ENCODE data around the gene KPRP.

KPRP gene

GRCh38 chr1:152795686-152796085 lies 37.9 kb downstream of the KPRP start:
- Histone ChIP-seq H3K27ac (ENCODE audit: extremely low read depth, low read depth, low read length) (no peak overlapping the region), H3K9me3 (ENCODE audit: control insufficient read depth, insufficient read depth, low read depth, low read length) (no peaks in the 10 kb centered on the region), H3K36me3 (ENCODE audit: control insufficient read depth in 2 of 2, insufficient read depth in 1 of 2, low read length in 2 of 2) (no peaks in the 10 kb centered on the region), H3K4me1 (ENCODE audit: control insufficient read depth, insufficient read depth, low read length) (no peaks in the 10 kb centered on the region), H3K4me3 (ENCODE audit: low read depth, low read length) (no peak overlapping the region)
- ChIA-PET POLR2A (no interaction called here), CTCF (no interaction called here)
- TF ChIP-seq ZXDB (tag by site-specific recombination; IDR thresholded peaks at IDR 0.05) (no peak), SCRT1 (tag by site-specific recombination; IDR thresholded peaks at IDR 0.05; ENCODE audit: borderline replicate concordance) (no peak), ZNF280D (tag by site-specific recombination; IDR thresholded peaks at IDR 0.05) (no peak), ZNF488 (tag by site-specific recombination; IDR thresholded peaks at IDR 0.05) (no peak), HOXA7 (CRISPR knock-in tag; IDR thresholded peaks at IDR 0.05; ENCODE audit: borderline replicate concordance) (no peak), ZFP3 (tag by site-specific recombination; IDR thresholded peaks at IDR 0.05; ENCODE audit: low read depth) (no peak), YY2 (tag by site-specific recombination; IDR thresholded peaks at IDR 0.05) (no peak), REST (tag by site-specific recombination; IDR thresholded peaks at IDR 0.05) (no peak), ZNF623 (tag by site-specific recombination; IDR thresholded peaks at IDR 0.05) (no peak), ELK4 (IDR thresholded peaks at IDR 0.05; ENCODE audit: borderline replicate concordance, low read depth, low read length) (no peak), ZNF2 (tag by site-specific recombination; IDR thresholded peaks at IDR 0.05) (no peak), ZNF155 (tag by site-specific recombination; IDR thresholded peaks at IDR 0.05) (no peak), ZSCAN5A (tag by site-specific recombination; IDR thresholded peaks at IDR 0.05) (no peak), ZBTB48 (tag by site-specific recombination; IDR thresholded peaks at IDR 0.05) (no peak)

- H3K9me3 ChIP-seq (ENCODE audit: control insufficient read depth, insufficient read depth, low read depth, low read length), result no peaks in the 10 kb centered on the region
- no peak within 1 kb of the TSS for H3K4me3 ChIP-seq (ENCODE audit: low read depth, low read length)
- CTCF ChIA-PET, result no interaction called here
- POLR2A ChIA-PET, result no interaction called here
- no peaks in the 10 kb centered on the region for H3K36me3 ChIP-seq (ENCODE audit: control insufficient read depth in 2 of 2, insufficient read depth in 1 of 2, low read length in 2 of 2)
- H3K27ac ChIP-seq (ENCODE audit: extremely low read depth, low read depth, low read length), result no peak within 1 kb of the TSS
- no peaks in the 10 kb centered on the region for H3K4me1 ChIP-seq (ENCODE audit: control insufficient read depth, insufficient read depth, low read length)
- no peak for TF ChIP-seq ZNF776 (tag by site-specific recombination; IDR thresholded peaks at IDR 0.05; ENCODE audit: borderline replicate concordance)
- no peak for TF ChIP-seq ZNF324 (tag by site-specific recombination; IDR thresholded peaks at IDR 0.05)
- TF ChIP-seq WT1 (tag by site-specific recombination; IDR thresholded peaks at IDR 0.05), result no peak
- no peak for TF ChIP-seq ZNF596 (tag by site-specific recombination; IDR thresholded peaks at IDR 0.05)
- TF ChIP-seq ZSCAN18 (tag by site-specific recombination; IDR thresholded peaks at IDR 0.05), result no peak
- no peak for TF ChIP-seq GFI1B (tag by site-specific recombination; IDR thresholded peaks at IDR 0.05)
- no peak for TF ChIP-seq SCRT2 (tag by site-specific recombination; IDR thresholded peaks at IDR 0.05)
- no peak for TF ChIP-seq AEBP2 (tag by site-specific recombination; IDR thresholded peaks at IDR 0.05; ENCODE audit: borderline replicate concordance)
- TF ChIP-seq ZFP41 (tag by site-specific recombination; IDR thresholded peaks at IDR 0.05; ENCODE audit: borderline replicate concordance), result no peak
- no peak for TF ChIP-seq SP2 (tag by site-specific recombination; IDR thresholded peaks at IDR 0.05)
These were observed 38.6 kb downstream of the KPRP start, which contains the start of gene LCE1D for GRCh38 chr1:152796421-152796820. Gene LCE1D, plus strand, starts transcription at chr1:152796721. Its CDS starts 1,074 bp downstream, at chr1:152797795.
